ENCODE measurements around the gene RAB7A.
"Not testable (repeated sequence)": the region's sequence is repeated elsewhere in the genome, so short reads cannot be mapped to it uniquely, and the experiment has no call there.

Gene RAB7A

DNA sequence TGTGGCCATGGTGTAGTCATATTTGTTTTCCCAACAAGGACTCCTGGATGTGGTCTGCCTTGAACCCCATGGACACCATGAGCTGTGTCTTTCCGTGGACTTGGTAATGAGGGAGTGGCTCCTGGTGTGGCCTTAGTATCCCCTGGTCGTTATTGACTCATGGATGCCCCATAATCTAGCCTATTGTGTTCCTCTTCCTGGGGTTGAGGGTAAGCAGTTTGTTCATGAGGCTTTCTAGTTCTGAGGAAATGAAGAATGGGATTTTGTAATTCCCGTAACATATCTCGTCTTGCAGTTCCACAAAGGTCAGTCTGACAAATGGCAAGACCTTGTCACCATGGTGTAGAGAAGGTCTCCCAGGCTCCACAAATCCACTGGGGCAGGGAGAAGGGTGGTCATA lies 22.6 kb downstream of the RAB7A start:
- Mint-ChIP-seq H3K27me3 (ENCODE audit: low read depth, poor library complexity) (no peaks in the 10 kb centered on the region), H3K36me3 (ENCODE audit: low read depth) (peaks cover 92% of the 10 kb centered on the region), H3K27ac (no peak overlapping the region), H3K4me1 (no peaks in the 10 kb centered on the region), H3K4me3 (no peak overlapping the region), H3K9me3 (peaks cover 79% of the 10 kb centered on the region)
- no peak for TF ChIP-seq CTCF (IDR thresholded peaks at IDR 0.05)
- no peak for DNase-seq

DNA sequence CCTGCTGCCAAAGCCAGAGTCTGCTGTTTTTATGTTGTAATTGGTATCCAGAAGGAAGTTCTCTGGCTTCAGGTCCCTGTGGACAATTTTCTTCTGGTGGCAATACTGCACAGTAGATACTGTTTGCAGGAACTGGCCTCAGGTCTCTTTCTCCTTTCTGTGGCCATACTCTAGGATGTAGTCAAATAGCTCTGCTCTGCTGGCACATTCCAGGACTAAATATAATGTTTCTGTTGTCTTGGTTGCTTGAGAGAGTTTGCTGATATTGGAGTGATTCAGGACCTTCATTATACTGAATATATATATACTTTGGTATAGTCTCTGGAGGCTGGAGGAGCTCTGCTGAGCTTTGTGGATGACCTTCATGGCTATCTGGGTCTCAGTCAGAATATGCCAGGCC lies 23.1 kb downstream of the RAB7A start:
- Mint-ChIP-seq H3K4me3 (no peak overlapping the region), H3K9me3 (peaks cover 79% of the 10 kb centered on the region), H3K36me3 (ENCODE audit: low read depth) (peaks cover 92% of the 10 kb centered on the region), H3K27me3 (ENCODE audit: low read depth, poor library complexity) (no peaks in the 10 kb centered on the region), H3K27ac (no peak overlapping the region), H3K4me1 (no peaks in the 10 kb centered on the region)
- DNase-seq = no peak
- no peak for TF ChIP-seq CTCF (IDR thresholded peaks at IDR 0.05)

DNA sequence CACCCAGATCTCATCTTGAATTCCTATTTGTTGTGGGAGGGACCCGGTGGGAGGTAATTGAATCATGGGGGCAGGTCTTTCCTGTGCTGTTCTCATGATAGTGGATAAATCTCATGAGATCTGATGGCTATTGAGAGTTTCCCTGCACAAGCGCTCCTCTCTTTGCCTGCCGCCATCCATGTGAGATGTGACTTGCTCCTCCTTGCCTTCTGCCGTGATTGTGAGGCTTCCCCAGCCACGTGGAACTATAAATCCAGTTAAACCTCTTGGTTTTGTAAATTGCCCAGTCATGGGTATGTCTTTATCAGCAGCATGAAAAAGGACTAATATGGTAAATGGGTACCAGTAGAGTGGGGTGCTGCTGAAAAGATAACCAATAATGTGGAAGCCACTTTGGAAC lies 23.6 kb downstream of the RAB7A start:
- H3K4me1 Mint-ChIP-seq; H3K27me3 Mint-ChIP-seq (ENCODE audit: low read depth, poor library complexity); DNase-seq; H3K4me3 Mint-ChIP-seq; H3K27ac Mint-ChIP-seq: not testable (repeated sequence)
- H3K36me3 Mint-ChIP-seq (ENCODE audit: low read depth) = peaks cover 92% of the 10 kb centered on the region
- peaks cover 79% of the 10 kb centered on the region for H3K9me3 Mint-ChIP-seq

DNA sequence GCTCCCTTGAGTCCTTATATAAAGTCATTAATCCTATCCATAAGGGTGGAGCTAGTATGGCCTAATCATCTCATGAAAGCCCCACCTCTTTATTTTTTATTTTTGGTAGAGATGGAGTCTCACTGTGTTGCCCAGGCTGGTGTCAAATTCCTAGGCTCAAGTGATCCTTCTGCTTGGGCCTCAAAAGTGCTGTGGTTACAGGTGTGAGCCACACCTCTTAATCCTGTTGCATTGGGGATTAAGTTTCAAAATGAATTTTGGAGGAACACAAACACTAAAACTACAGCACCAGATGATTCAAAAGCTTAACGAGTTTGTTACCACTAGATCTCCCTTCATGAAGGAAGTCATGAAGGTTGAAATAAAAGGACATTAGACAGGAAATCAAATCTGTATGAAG lies 27.7 kb downstream of the RAB7A start:
- no peaks in the 10 kb centered on the region for H3K4me1 Mint-ChIP-seq

DNA sequence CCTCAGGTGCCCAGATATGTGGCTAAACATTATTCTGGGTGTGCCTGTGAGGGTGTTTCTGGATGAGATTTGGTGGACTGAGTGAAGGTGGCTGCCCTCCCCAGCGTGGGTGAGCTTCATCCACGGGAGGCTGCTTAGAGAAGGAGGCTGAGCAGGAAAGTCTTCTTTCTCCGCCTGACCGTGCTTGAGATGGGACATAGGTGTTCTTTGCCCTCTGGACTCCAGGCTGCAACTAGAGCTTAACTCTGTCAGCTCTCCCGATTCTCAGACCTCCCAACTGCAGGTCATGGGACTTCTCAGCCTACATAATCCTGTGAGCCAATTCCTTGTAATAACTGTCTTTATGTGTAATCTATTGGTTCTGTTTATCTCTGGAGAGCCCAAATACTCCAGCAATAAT lies 34.1 kb downstream of the RAB7A start:
- Mint-ChIP-seq H3K36me3 (ENCODE audit: low read depth) (peaks cover 69% of the 10 kb centered on the region), H3K9me3 (peaks cover 18% of the 10 kb centered on the region), H3K27ac (peak overlapping the region; percentile 75), H3K4me1 (peaks cover under 1% of the 10 kb centered on the region), H3K27me3 (ENCODE audit: low read depth, poor library complexity) (no peaks in the 10 kb centered on the region), H3K4me3 (no peak overlapping the region)
- TF ChIP-seq CTCF (IDR thresholded peaks at IDR 0.05) = no peak
- no peak for DNase-seq

More for the DNA sequence above, 27.7 kb downstream of the RAB7A start:
- H3K9me3 Mint-ChIP-seq = peaks cover 76% of the 10 kb centered on the region
- no peaks in the 10 kb centered on the region for H3K27me3 Mint-ChIP-seq (ENCODE audit: low read depth, poor library complexity)
- H3K27ac Mint-ChIP-seq = no peak overlapping the region
- H3K4me3 Mint-ChIP-seq = no peak overlapping the region
- no peak for TF ChIP-seq CTCF (IDR thresholded peaks at IDR 0.05)
- H3K36me3 Mint-ChIP-seq (ENCODE audit: low read depth) = peaks cover 86% of the 10 kb centered on the region
- no peak for DNase-seq

DNA sequence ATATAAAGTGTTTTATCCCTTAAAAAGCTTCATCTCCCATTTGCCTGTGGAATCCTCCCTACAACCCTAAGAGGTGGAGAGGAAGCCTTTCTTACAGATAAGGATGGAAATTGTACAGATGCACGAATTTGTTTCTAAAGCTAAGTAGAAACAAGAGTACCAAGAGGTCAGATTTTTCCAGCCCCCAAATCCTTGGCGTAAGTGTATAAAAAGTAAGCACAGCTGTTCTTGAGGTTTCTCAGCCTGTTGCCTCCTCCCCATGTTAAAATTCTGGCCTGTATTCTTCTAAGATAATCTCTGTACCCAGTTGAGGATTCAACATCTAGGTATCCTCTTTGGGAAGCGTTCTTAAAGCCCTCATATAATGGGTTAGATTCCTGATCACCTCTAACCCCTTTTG lies 34.9 kb downstream of the RAB7A start:
- H3K4me1 Mint-ChIP-seq = peaks cover 5% of the 10 kb centered on the region
- TF ChIP-seq CTCF (IDR thresholded peaks at IDR 0.05) = no peak
- H3K9me3 Mint-ChIP-seq = peaks cover 11% of the 10 kb centered on the region
- H3K36me3 Mint-ChIP-seq (ENCODE audit: low read depth) = peaks cover 69% of the 10 kb centered on the region
- peak overlapping the region; percentile 64 for H3K27ac Mint-ChIP-seq
- DNase-seq = no peak
- H3K27me3 Mint-ChIP-seq (ENCODE audit: low read depth, poor library complexity) = peaks cover 3% of the 10 kb centered on the region
- no peak overlapping the region for H3K4me3 Mint-ChIP-seq

All from nephron progenitor cell (in vitro differentiated cells).